ENCODE measurements around the gene SHISA8.

DNA sequence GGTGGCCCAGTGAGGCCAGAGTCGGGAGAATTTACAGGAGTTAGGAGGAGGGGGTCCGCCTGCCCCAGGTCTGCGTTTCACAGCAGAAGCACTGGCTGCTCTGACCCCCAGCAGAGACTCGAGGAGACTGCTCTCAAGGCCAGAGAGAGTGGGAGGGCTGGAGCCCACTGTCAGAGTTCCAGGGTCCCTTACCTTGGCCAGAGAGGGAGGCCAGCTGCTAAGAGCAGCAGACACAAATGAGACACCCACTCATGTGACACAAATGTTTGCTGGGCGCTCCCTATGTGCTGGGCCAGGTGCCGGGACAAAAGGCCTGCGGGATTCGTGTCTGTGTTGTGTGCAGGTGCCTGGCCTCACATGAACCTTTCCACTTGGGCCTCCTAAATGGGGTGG is 14.5 kb upstream of the SHISA8 start:
- no peak for TF ChIP-seq ELF4 (IDR thresholded peaks at IDR 0.05)
- no peak for TF ChIP-seq FOXA1 (IDR thresholded peaks at IDR 0.05)
- TF ChIP-seq HDGF (IDR thresholded peaks at IDR 0.05; ENCODE audit: borderline replicate concordance), result no peak
- no peak for TF ChIP-seq ARNT (IDR thresholded peaks at IDR 0.05)

Data from HEK293T (cell line).